Activated naive CD4-positive, alpha-beta T cell treated with anti-CD3 and anti-CD28 coated beads, Interleukin-2, amount 50 U/mL, for 24 hours (primary cell): ENCODE results near the gene GPR68.

Source experiments
- H3K27ac Mint-ChIP-seq: one replicate; pipeline ENCODE4 v1.8.0; 2021; ENCODE audit warnings: mild to moderate bottlenecking, mixed read lengths
- H3K27me3 Mint-ChIP-seq: one replicate; pipeline ENCODE4 v1.8.0; 2021; ENCODE audit warnings: mixed read lengths
- H3K36me3 Mint-ChIP-seq: one replicate; pipeline ENCODE4 v1.8.0; 2021; ENCODE audit warnings: mixed read lengths
- H3K4me1 Mint-ChIP-seq: one replicate; pipeline ENCODE4 v1.8.0; 2021; ENCODE audit warnings: mixed read lengths
- H3K4me3 Mint-ChIP-seq: one replicate; pipeline ENCODE4 v1.8.0; 2021; ENCODE audit warnings: mild to moderate bottlenecking, mixed read lengths
- H3K9me3 Mint-ChIP-seq: one replicate; pipeline ENCODE4 v1.8.0; 2021; ENCODE audit warnings: mixed read lengths

GPR68 gene

DNA sequence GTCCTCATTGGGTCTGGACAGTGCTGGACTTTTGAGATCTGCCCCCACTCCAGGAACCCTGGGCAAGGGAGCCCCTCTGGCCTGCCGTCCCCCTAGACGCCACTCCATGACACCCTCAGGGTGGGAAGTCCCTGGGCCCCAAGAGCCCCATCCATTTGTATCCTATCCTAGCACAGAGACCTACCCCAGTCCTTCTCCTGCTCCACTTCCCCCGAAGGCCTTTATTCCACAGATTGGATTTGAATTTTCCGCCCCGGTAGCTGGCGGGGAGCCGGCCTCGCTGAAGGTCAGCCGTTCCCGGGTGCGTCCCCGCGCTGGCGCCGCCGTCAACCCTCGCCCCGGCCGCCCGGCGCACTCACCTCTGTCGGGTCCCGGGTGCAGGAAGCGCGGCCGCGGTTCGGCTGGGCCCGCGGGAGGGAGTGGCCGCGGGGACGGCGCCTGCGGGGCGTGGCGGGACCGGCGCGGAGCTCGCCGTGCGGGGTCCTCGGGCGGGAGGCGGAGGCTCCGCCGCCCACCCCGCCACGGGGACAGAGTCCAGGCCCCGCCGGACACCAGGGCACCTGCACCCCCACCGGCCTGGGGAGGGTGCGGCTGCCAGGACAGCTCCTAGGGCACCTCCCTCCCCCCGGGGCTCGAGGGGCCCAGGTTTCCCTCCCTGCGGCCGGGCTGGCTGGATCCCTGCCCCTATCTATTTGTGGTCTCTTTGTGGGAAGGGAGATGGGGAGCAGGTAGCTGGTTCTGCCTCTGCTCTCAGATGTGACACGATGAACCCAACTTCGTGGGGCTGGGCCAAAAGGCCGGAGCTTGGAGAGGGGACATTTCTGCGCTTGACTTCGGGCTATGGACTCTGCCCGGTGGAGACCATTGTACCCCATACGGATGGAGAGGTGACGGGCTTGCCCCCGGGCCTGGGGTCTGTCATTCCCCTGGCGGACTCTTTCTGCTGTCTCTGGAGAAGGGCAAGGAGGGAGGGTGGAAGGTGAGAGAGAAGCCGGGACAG, 19.9 kb upstream of the GPR68 start:
- H3K4me3 Mint-ChIP-seq = peak overlapping the region; percentile 79
- no peaks in the 10 kb centered on the region for H3K9me3 Mint-ChIP-seq
- H3K27ac Mint-ChIP-seq = peak overlapping the region; percentile 65
- H3K4me1 Mint-ChIP-seq = peaks cover 60% of the 10 kb centered on the region
- H3K36me3 Mint-ChIP-seq = peaks cover 5% of the 10 kb centered on the region
- no peaks in the 10 kb centered on the region for H3K27me3 Mint-ChIP-seq

DNA sequence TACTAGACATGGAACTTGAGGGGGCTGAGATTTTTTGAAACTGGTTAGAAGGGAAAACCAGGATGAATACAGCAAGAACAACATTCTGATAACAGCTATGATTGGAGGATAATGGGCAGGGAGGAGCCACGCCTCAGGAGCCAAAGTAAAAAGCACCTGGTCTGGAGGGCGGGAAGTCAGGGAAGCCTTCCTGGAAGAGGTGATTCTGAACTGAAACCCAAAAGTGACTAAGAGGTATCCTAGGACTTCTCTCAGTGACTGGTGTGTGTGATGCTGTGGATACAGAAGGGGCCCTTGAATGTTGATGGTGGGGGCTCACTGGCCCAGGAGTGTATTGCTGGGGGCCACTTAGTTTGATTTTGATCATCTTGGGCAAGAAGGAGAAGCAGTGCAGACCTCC, 18.8 kb upstream of the GPR68 start:
- Mint-ChIP-seq H3K27ac (peak overlapping the region; percentile 77), H3K4me3 (peak overlapping the region; percentile 77), H3K36me3 (peaks cover 2% of the 10 kb centered on the region), H3K4me1 (peaks cover 57% of the 10 kb centered on the region), H3K9me3 (no peaks in the 10 kb centered on the region), H3K27me3 (no peaks in the 10 kb centered on the region)

DNA sequence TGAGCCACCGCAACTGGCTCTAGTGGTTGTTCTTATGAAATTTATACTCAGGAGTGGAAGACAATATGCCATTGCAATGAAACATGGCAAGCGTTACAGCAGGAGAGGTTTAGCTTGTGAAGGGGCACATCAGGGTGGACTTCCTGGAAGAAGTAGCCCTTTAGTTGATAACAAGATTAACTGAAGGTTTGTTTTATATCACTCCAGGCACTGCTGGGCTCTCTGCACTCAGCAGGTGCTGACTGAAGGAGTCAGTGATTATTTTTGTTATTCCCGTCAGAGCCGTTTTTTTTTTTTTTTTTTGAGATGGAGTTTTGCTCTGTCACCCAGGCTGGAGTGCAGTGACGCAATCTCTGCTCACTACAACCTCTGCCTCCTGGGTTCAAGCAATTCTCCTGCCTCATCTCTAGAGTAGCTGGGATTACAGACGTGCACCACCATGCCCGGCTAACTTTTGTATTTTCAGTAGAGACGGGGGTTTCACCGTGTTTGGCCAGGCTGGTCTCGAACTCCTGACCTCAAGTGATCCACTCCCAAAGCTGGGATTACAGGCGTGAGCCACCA, 17.6 kb upstream of the GPR68 start:
- H3K4me3 Mint-ChIP-seq = no peak overlapping the region
- H3K27ac Mint-ChIP-seq = no peak overlapping the region
- no peaks in the 10 kb centered on the region for H3K9me3 Mint-ChIP-seq
- H3K36me3 Mint-ChIP-seq = no peaks in the 10 kb centered on the region
- peaks cover 55% of the 10 kb centered on the region for H3K4me1 Mint-ChIP-seq
- no peaks in the 10 kb centered on the region for H3K27me3 Mint-ChIP-seq

DNA sequence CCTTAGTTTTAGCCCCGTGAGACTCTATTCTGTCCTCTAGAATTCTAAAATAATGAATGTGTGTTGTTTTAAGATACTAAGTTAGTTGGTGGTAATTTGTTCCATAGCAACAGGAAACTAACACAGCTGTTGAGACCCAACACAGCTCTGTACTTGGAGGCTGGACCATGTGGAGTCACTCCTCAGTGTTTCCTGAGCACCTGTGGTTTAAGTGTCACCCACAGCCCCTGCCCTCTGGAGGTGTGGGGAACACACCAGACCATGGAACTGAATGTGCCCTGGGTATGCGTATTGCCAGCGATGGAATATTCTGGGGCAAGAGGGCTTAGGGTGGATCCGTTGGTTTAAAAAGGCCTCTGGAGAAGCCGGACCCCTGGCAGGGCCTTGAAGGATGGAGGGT, 16.6 kb upstream of the GPR68 start:
- Mint-ChIP-seq H3K27ac (peak overlapping the region; percentile 16), H3K4me3 (peak overlapping the region; percentile 15), H3K9me3 (no peaks in the 10 kb centered on the region), H3K4me1 (peaks cover 60% of the 10 kb centered on the region), H3K27me3 (no peaks in the 10 kb centered on the region), H3K36me3 (no peaks in the 10 kb centered on the region)

GRCh38 chr14:91258876-91259275, 14.4 kb upstream of the GPR68 start:
- peaks cover 63% of the 10 kb centered on the region for H3K4me1 Mint-ChIP-seq
- no peaks in the 10 kb centered on the region for H3K9me3 Mint-ChIP-seq
- no peaks in the 10 kb centered on the region for H3K36me3 Mint-ChIP-seq
- no peak overlapping the region for H3K4me3 Mint-ChIP-seq
- peak overlapping the region; percentile 17 for H3K27ac Mint-ChIP-seq
- H3K27me3 Mint-ChIP-seq = no peaks in the 10 kb centered on the region

GRCh38 chr14:91258011-91258618, 13.6 kb upstream of the GPR68 start:
- Mint-ChIP-seq H3K36me3 (no peaks in the 10 kb centered on the region), H3K27me3 (no peaks in the 10 kb centered on the region), H3K9me3 (no peaks in the 10 kb centered on the region), H3K27ac (no peak overlapping the region), H3K4me1 (peaks cover 56% of the 10 kb centered on the region), H3K4me3 (no peak overlapping the region)

GRCh38 chr14:91257328-91258010, 13.0 kb upstream of the GPR68 start:
- no peaks in the 10 kb centered on the region for H3K36me3 Mint-ChIP-seq
- H3K27ac Mint-ChIP-seq = no peak overlapping the region
- H3K9me3 Mint-ChIP-seq = no peaks in the 10 kb centered on the region
- H3K4me3 Mint-ChIP-seq = no peak overlapping the region
- H3K4me1 Mint-ChIP-seq = peaks cover 57% of the 10 kb centered on the region
- H3K27me3 Mint-ChIP-seq = no peaks in the 10 kb centered on the region

GRCh38 chr14:91256661-91257060, 12.2 kb upstream of the GPR68 start:
- H3K4me3 Mint-ChIP-seq = no peak overlapping the region

GRCh38 chr14:91255026-91255695, 10.7 kb upstream of the GPR68 start:
- no peaks in the 10 kb centered on the region for H3K9me3 Mint-ChIP-seq
- H3K36me3 Mint-ChIP-seq = no peaks in the 10 kb centered on the region
- H3K4me3 Mint-ChIP-seq = peak overlapping the region; percentile 87
- H3K27me3 Mint-ChIP-seq = no peaks in the 10 kb centered on the region
- peaks cover 67% of the 10 kb centered on the region for H3K4me1 Mint-ChIP-seq
- H3K27ac Mint-ChIP-seq = peak overlapping the region; percentile 76

More at GRCh38 chr14:91256661-91257060, 12.2 kb upstream of the GPR68 start:
- no peaks in the 10 kb centered on the region for H3K27me3 Mint-ChIP-seq
- peaks cover 64% of the 10 kb centered on the region for H3K4me1 Mint-ChIP-seq
- H3K27ac Mint-ChIP-seq = no peak overlapping the region
- no peaks in the 10 kb centered on the region for H3K9me3 Mint-ChIP-seq
- no peaks in the 10 kb centered on the region for H3K36me3 Mint-ChIP-seq

- Mint-ChIP-seq H3K27me3 (no peaks in the 10 kb centered on the region), H3K27ac (peak overlapping the region; percentile 81), H3K36me3 (no peaks in the 10 kb centered on the region), H3K4me3 (peak overlapping the region; percentile 87), H3K9me3 (no peaks in the 10 kb centered on the region), H3K4me1 (peaks cover 74% of the 10 kb centered on the region)
Measured at GRCh38 chr14:91254461-91254860, 10.0 kb upstream of the GPR68 start.

DNA sequence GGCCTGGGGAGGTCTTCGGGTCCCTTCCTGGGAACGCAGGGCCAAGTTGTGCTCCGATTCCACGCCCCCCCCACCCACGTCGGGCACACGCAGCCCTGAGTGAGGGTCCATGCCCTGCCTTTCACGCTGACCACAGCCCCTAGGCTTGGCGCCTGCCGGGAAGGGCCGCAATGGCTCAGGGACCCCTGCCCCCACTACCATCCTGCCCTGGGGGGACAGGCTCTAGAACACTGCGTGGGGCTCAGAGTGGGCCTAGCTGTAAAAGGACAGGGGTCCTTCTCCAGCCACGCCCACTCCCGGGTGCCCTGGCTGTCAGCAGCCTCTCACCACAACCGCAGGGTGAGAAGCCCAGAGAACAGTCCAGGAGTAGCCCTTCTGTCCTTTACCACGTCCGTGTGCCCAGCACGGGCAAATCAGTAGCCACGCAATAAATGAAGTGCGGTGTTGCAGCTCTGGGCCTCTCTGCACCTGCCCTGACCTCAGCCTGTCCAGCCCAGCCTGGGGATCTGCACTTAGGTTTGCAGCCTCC, 9.4 kb upstream of the GPR68 start:
- Mint-ChIP-seq H3K36me3 (no peaks in the 10 kb centered on the region), H3K27me3 (no peaks in the 10 kb centered on the region), H3K9me3 (no peaks in the 10 kb centered on the region), H3K4me1 (peaks cover 77% of the 10 kb centered on the region), H3K27ac (peak overlapping the region; percentile 81), H3K4me3 (peak overlapping the region; percentile 87)

GRCh38 chr14:91252871-91253794, 8.6 kb upstream of the GPR68 start:
- H3K27me3 Mint-ChIP-seq = no peaks in the 10 kb centered on the region
- peak overlapping the region; percentile 71 for H3K4me3 Mint-ChIP-seq
- H3K9me3 Mint-ChIP-seq = no peaks in the 10 kb centered on the region
- no peaks in the 10 kb centered on the region for H3K36me3 Mint-ChIP-seq
- no peak overlapping the region for H3K27ac Mint-ChIP-seq
- H3K4me1 Mint-ChIP-seq = peaks cover 79% of the 10 kb centered on the region

DNA sequence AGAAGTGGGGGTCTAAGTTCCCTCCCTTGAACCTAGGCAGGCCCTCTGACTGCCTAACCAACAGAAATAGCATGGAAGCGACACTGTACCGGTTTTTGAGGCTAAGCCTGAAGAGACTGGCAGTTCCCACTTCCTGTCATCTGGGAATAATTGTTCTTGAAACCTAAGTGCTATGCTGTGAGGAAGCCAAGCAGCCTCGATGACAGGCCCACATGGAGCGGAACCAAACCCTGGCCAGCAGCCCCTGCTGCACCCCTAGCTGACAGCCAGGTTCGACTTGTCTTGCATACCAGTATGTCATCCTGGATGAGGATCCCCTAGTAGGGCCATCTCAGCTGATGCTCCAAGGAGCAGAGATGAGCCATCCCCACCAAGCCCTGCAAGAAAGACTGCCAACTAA, 6.4 kb upstream of the GPR68 start:
- Mint-ChIP-seq H3K36me3 (peaks cover 11% of the 10 kb centered on the region), H3K27ac (no peak overlapping the region), H3K27me3 (no peaks in the 10 kb centered on the region), H3K4me1 (peaks cover 74% of the 10 kb centered on the region), H3K4me3 (no peak overlapping the region), H3K9me3 (peaks cover 6% of the 10 kb centered on the region)
